Inferior parietal cortex (tissue), 1 donor: ENCODE results near the gene ARMH4.

ENCODE experiments used
- DNase-seq: peaks from one replicate; pipeline ENCODE4 v3.0.0-alpha.2; 2016; ENCODE audit errors: extremely low spot score

ARMH4 gene

DNA sequence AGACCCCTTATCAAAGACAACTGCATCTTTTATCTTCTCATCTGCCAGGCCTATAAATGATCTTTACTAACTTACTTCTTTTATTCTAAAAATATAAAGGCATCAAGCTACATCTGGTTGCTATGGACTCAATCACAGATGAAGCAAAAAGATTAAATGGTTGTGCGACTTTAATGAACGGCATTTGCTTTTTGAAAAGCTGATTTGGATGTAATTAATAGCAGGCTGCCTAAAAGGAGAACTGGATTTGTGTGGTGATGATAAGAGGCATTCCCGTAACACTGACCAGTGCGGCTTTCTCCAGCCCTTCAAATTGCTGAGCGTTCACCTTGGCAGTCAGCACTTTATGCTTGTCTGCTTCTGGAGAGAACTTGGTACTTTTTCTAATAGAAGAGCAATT is 103.8 kb downstream of the ARMH4 start:
- DNase-seq: no peak

DNA sequence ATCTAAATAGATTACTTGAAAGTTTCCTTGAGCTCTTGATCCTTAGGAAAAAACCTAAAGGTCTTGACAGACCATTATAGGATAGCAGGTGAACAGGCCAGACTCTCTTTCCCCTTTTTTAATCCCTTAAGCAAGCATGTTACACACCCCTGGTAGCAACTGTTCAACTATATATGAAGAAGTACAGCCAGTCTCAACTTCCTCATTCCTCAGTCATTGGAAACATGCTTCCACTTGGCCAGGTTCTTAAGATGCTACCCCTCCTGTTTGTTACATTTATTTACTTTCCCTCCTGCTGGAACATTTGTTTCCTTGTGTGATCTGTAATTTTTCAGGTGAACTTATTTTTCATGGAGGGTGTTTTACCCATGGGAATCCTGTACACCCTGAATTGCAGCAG is 124.1 kb downstream of the ARMH4 start:
- no peak for DNase-seq

DNA sequence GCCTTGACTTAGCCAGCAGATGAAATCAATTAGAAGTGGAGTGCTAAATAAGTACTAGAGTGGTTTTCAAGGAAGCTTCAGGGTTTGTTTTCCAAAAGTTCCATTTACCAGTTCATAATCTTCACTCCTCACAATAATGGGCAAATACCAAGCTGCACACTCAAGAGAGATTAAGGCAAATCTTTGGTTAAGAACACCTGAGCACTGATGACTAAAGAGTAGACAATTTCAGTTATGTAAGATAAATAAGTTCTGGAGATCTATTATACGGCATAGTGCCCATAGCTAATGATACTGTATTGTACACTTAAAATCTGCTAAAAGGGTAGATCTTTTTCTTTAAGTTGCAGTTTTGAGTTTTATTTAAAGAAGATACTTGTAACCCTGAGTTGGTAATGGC is 125.0 kb downstream of the ARMH4 start:
- DNase-seq: no peak

GRCh38 chr14:58026219-58026618 is 125.8 kb downstream of the ARMH4 start:
- DNase-seq: no peak

DNA sequence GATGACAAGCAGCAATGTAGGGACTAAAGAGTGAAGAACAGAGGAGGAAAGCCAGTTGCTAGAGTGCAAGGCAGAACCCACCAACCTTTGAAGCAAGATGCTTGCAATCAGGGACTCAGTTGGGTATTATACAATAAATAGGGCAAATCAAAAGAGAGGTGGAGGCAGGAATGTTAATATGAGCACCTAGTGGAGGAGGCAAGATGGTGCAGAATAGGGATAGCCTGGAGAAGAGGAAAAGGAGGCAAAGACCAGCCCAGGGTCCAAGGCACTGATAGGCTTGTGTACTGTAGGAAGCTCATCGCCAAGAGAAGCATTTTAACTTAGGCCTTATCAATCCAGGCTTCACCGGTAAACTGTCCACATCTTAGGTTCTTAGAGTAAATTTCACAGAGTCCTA is 137.2 kb downstream of the ARMH4 start:
- DNase-seq: no peak

- DNase-seq: no peak
Measured at GRCh38 chr14:58002618-58003017, 149.4 kb downstream of the ARMH4 start.

DNA sequence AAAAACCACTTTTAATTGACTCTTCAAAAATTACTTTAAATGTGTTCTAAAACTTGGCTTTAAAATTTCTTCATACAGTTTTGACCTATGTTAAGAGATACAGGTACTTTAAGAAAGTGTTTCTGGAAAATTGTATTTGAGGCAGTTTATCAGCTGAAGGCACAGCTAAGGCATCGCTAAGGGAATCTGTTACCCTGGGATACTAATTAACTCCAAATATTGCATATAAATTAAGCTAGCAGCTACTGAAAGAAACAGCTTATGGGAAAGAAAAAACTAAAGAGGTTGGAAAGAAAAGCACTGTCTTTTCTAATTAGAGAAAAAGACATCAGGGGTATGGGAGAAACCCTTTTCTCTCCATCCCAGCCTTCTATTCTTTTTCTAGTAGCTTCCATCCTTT is 152.0 kb downstream of the ARMH4 start:
- DNase-seq: no peak

- no peak for DNase-seq
Measured at GRCh38 chr14:57999471-57999870, 152.5 kb downstream of the ARMH4 start.

- DNase-seq: no peak
Measured at GRCh38 chr14:57998766-57999165, 153.2 kb downstream of the ARMH4 start.

DNA sequence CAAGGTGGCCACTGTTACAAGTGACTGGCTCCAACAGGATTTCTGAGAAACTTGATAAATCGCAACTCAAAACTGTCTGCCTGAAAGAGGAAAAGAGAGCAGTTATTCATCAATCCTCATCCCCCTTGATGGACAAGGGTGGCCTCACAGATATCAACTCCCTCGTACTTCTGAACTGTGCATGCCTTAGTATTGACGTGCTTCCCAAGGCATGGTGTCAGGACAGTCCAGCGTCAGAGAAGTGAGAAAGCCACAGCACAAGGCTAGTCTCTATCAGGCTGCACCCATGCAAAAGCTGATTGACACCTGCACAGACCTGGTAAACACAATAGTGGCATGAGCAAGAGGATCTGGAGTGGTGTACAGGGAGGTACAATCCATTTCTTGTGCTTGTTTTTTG is 160.7 kb downstream of the ARMH4 start:
- no peak for DNase-seq

GRCh38 chr14:57988445-57988844 is 163.6 kb downstream of the ARMH4 start:
- DNase-seq: no peak

GRCh38 chr14:57987596-57988300 is 164.3 kb downstream of the ARMH4 start:
- DNase-seq: no peak

GRCh38 chr14:57987051-57987450 is 165.0 kb downstream of the ARMH4 start:
- no peak for DNase-seq

DNA sequence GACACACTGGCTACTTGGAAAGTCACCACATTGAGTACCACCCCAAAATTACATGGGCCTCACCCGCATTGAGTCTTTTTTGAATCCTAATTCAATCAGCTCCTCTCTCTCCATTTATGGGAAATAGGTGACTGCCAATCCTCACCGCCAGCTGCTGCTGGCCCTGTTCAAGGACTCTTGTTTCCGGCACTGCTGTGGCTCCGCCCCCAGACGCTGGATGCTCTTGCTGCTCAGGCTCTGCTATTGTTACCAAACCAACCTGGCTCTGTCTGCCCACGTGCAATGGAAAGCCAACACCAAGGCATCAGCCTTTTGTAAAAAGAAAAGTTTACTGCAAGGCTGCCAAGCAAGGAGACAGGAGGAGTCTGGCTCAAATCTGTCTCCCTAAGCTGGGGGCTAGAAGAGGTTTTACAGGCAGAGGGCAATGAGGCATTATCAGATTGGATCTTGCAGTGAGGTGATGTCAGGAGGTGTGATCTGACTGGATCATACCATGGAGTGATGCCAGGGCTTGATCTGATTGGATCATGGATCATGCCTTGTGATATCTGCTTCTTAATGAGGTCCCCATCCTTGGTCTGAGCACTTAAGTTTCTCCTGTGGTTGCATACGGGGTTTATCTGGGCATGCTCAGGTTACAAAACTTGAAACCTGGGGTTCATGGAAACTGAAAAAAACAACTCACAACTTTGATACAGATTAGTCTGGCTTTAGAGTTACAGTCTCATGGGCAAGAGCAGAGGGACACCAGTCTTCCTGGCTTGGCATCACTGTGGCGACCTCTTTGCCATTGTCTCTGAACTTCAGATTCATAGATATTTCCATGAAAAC is 169.0 kb downstream of the ARMH4 start:
- no peak for DNase-seq

GRCh38 chr14:57981817-57982560 is 170.0 kb downstream of the ARMH4 start:
- no peak for DNase-seq

- no peak for DNase-seq
Measured at GRCh38 chr14:57979376-57980048, 172.5 kb downstream of the ARMH4 start.

GRCh38 chr14:57976701-57977100 is 175.3 kb downstream of the ARMH4 start:
- DNase-seq: no peak

DNA sequence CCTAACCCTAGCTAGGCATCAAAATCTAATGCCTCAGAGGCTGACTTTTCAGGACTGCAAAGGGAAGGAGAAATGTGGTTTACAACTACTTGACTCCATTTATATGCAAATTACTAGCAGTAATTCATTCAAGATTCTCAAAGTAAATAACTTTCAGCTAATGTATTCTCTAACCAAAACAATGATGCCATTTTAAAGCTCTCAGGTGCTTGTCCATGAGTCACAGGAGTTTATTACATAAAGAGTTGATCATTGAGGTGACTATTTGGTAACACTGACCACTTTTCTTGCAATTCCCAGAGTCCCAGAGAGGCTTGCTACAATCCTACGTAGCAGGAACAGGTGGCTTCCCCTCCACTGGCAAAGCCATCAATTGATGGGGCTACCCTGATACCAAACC is 177.1 kb downstream of the ARMH4 start:
- no peak for DNase-seq

DNA sequence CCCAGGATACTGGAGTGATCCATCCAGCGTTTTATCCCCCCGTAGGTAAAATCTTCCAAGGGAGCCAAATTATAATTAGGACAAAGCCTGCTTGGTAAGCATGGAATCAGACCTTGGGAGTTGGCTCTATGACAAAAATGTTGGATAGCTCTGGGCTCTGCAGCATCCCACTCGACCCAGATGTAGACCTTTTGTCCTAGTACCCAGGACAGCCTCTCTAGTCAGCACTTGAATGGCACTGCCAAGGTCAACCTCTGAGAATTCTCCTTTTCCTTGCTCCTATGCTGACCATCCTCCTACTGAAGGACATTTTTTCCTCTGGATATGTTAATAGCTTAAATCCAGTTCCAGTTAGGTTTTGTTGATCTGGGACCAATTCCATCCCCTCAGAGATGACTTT is 181.4 kb downstream of the ARMH4 start:
- DNase-seq: no peak

GRCh38 chr14:57970175-57970574 is 181.8 kb downstream of the ARMH4 start:
- no peak for DNase-seq

DNA sequence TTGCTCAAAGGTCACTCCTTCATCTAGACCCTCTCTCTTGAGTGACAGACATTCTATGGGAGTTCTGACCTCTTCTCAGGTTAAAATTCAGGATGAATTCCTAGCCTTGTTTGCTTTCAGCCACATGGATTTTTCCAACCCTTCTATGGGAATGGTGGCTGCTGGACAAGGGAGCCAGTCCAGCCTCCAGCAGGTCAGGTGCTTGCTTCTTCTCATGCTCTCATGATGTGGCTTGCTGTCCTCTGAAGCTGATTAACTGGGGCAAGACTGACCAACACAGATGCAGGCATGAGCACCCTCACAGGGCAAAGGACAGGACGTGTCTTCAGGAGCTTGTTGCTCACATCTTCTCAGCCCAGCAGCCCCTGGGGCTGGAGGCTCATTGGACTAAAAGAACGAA is 188.9 kb downstream of the ARMH4 start:
- DNase-seq: no peak
